K562 (cell line): ENCODE measurements around the gene INPPL1. TPM values are rescaled to one million over a fixed set of nuclear protein-coding genes. Genes with fewer than 3 reads are reported as not detected.

Experiments used
- BDP1 ChIP-seq: IDR thresholded peaks from 3 replicates; pipeline ENCODE4 v1.6.1; 2011; ENCODE audit not compliant: insufficient read length, insufficient read depth
- CBX1 ChIP-seq: sonication (generic); IDR thresholded peaks from 2 replicates; pipeline ENCODE4 v1.6.1; 2016; ENCODE audit warnings: antibody characterized with exemption, low read depth, mild to moderate bottlenecking
- EGR1 ChIP-seq: fragments of 450-650 bp; conservative IDR thresholded peaks from 2 replicates; pipeline ENCODE4 v1.6.1; 2017; ENCODE audit warnings: mild to moderate bottlenecking
- ETV1 ChIP-seq: fragments of 450-650 bp; conservative IDR thresholded peaks from 2 replicates; pipeline ENCODE4 v1.6.1; 2016; ENCODE audit warnings: missing genetic modification characterization, control low read depth, low read depth, missing compliant biosample characterization
- GATAD2A ChIP-seq: fragments of 450-650 bp; IDR thresholded peaks from 2 replicates; pipeline ENCODE4 v1.6.1; 2017
- HDAC2 ChIP-seq: fragments of 450-650 bp; IDR thresholded peaks from 2 replicates; pipeline ENCODE4 v1.6.1; 2016; ENCODE audit warnings: mild to moderate bottlenecking
- HDGF ChIP-seq: fragments of 450-650 bp; IDR thresholded peaks from 2 replicates; pipeline ENCODE4 v1.6.1; 2016
- HOMEZ ChIP-seq: fragments of 250-450 bp; sonication (Bioruptor Pico); IDR thresholded peaks from 2 replicates; pipeline ENCODE4 v1.4.0; 2020; ENCODE audit warnings: mild to moderate bottlenecking, moderate library complexity
- KLF13 ChIP-seq: fragments of 450-650 bp; IDR thresholded peaks from 2 replicates; pipeline ENCODE4 v1.6.1; 2016; ENCODE audit warnings: missing genetic modification characterization, low read depth, mild to moderate bottlenecking, missing compliant biosample characterization, moderate library complexity, borderline replicate concordance
- LEF1 ChIP-seq: fragments of 450-650 bp; IDR thresholded peaks from 2 replicates; pipeline ENCODE4 v1.6.1; 2016; ENCODE audit warnings: mild to moderate bottlenecking
- MAFG ChIP-seq: fragments of 450-650 bp; conservative IDR thresholded peaks from 2 replicates; pipeline ENCODE4 v1.6.1; 2016; ENCODE audit warnings: missing genetic modification characterization, missing compliant biosample characterization
- NFRKB ChIP-seq: fragments of 450-650 bp; IDR thresholded peaks from 2 replicates; pipeline ENCODE4 v1.6.1; 2016; ENCODE audit warnings: low read depth
- RFX7 ChIP-seq: fragments of 250-450 bp; sonication (Bioruptor Pico); IDR thresholded peaks from 2 replicates; pipeline ENCODE4 v1.5.1; 2021; ENCODE audit warnings: mild to moderate bottlenecking
- SIN3B ChIP-seq: fragments of 450-650 bp; IDR thresholded peaks from 2 replicates; pipeline ENCODE4 v1.6.1; 2017; ENCODE audit warnings: low read depth, mild to moderate bottlenecking, moderate library complexity
- SMAD4 ChIP-seq: fragments of 250-450 bp; sonication (Bioruptor Pico); conservative IDR thresholded peaks from 2 replicates; pipeline ENCODE4 v1.8.0; 2021; ENCODE audit warnings: inconsistent platforms, mild to moderate bottlenecking, moderate library complexity
- TCF7 ChIP-seq: sonication (generic); IDR thresholded peaks from 2 replicates; pipeline ENCODE4 v1.6.1; 2016; ENCODE audit warnings: antibody characterized with exemption, borderline replicate concordance
- ZNF584 ChIP-seq: fragments of 200-800 bp; sonication (Bioruptor generic); IDR thresholded peaks from 2 replicates; pipeline ENCODE4 v1.6.1; 2016; ENCODE audit warnings: low read depth, mild to moderate bottlenecking, missing genetic modification characterization, missing compliant biosample characterization
- ZNF785 ChIP-seq: fragments of 250-450 bp; sonication (Bioruptor Pico); IDR thresholded peaks from 2 replicates; pipeline ENCODE4 v1.4.0; 2020; ENCODE audit warnings: mild to moderate bottlenecking
- polyA plus RNA-seq, 8 experiments: library from polyadenylated mRNA; depleted of rRNA in 4 of 8; stranded (reverse) in 5 of 8; unstranded in 3 of 8; fragments of >200 nt; fragmentation: Nextera tagmentation in 2 of 8; fragmentation: Illumina TruSeq in 1 of 8; extraction: Ambion mirVana in 2 of 8; extraction: Trizol in 1 of 8; gene quantifications; 2 replicates each; pipeline versions ENCODE4 v1.2.1 to v1.2.3, GENCODE V29; 2011 to 2014; ENCODE audit warnings: inconsistent platforms in 1 of 8, missing spikeins in 1 of 8
- total RNA-seq, 7 experiments: library from RNA; depleted of rRNA in 6 of 7; stranded (reverse); fragments of >200 nt in 6 of 7; fragmentation: Illumina TruSeq in 2 of 7; extraction: Trizol in 2 of 7; gene quantifications; 2 replicates each; pipeline versions ENCODE4 v1.2.1 to v1.2.3, GENCODE V29; 2011 to 2021; ENCODE audit warnings: low replicate concordance in 1 of 7
- TF ChIP-seq, protein P1 (sequence below): fragments of 450-650 bp; formaldehyde crosslinking; IDR thresholded peaks from 2 replicates; pipeline ENCODE4 v1.4.0; 2022; ENCODE audit warnings: missing genetic modification characterization
- TF ChIP-seq, protein P2 (sequence below), 3 experiments: fragments of 200-800 bp in 1 of 3; fragments of 250-450 bp in 1 of 3; fragments of 450-650 bp in 1 of 3; sonication (Bioruptor Pico) in 1 of 3; sonication (Bioruptor generic) in 1 of 3; formaldehyde crosslinking in 1 of 3; IDR thresholded peaks; 2 replicates each; pipeline versions ENCODE4 v1.6.1 to v1.8.0; 2016 to 2022; ENCODE audit warnings: mild to moderate bottlenecking in 2 of 3, missing genetic modification characterization in 2 of 3, missing compliant biosample characterization in 1 of 3, moderate library complexity in 1 of 3

INPPL1 gene
- total and polyA plus RNA-seq, 9 of the 15 experiments (the other 6 are each of a cell fraction or from before 2014, with no cell fraction given): 0.55 to 137 (median 61.6) TPM

DNA sequence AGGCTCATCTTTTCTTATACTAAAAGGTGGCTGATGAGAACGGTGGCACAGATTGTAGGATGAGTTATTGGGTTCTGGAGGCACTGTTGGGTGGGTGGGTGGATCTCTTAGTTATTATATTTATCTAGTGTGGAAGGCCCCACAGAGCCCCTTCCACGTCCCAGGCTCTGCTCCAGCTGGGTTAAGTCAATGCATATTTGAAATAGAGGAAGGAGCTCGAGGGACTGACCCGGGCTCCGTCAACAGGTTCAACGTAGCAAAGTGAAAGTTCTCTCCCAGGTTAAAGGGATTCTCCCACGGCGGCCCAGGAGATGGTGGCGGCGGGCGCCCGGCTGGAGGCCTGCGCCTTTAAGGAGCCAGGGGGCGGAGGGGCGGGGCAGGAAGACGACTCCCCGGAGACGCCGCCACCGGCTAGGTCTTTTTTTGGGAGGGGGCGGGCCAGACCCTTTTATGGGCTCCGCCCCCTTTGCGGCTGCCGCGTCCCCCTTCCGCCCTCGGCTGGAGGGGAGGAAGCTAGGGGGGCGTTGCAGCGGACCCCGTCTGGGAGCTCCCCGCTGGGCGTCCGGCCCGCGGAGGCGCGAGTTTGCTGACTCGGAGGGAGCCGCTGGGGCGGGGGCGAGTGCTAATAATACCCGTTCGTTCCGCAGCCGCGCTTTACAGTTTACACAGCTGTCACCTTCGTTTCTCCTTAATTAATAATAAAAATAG, 1.5 kb upstream of the INPPL1 start (continued):
- TF ChIP-seq, protein P1, sequence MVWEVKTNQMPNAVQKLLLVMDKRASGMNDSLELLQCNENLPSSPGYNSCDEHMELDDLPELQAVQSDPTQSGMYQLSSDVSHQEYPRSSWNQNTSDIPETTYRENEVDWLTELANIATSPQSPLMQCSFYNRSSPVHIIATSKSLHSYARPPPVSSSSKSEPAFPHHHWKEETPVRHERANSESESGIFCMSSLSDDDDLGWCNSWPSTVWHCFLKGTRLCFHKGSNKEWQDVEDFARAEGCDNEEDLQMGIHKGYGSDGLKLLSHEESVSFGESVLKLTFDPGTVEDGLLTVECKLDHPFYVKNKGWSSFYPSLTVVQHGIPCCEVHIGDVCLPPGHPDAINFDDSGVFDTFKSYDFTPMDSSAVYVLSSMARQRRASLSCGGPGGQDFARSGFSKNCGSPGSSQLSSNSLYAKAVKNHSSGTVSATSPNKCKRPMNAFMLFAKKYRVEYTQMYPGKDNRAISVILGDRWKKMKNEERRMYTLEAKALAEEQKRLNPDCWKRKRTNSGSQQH: no peak
- TF ChIP-seq, protein P2, sequence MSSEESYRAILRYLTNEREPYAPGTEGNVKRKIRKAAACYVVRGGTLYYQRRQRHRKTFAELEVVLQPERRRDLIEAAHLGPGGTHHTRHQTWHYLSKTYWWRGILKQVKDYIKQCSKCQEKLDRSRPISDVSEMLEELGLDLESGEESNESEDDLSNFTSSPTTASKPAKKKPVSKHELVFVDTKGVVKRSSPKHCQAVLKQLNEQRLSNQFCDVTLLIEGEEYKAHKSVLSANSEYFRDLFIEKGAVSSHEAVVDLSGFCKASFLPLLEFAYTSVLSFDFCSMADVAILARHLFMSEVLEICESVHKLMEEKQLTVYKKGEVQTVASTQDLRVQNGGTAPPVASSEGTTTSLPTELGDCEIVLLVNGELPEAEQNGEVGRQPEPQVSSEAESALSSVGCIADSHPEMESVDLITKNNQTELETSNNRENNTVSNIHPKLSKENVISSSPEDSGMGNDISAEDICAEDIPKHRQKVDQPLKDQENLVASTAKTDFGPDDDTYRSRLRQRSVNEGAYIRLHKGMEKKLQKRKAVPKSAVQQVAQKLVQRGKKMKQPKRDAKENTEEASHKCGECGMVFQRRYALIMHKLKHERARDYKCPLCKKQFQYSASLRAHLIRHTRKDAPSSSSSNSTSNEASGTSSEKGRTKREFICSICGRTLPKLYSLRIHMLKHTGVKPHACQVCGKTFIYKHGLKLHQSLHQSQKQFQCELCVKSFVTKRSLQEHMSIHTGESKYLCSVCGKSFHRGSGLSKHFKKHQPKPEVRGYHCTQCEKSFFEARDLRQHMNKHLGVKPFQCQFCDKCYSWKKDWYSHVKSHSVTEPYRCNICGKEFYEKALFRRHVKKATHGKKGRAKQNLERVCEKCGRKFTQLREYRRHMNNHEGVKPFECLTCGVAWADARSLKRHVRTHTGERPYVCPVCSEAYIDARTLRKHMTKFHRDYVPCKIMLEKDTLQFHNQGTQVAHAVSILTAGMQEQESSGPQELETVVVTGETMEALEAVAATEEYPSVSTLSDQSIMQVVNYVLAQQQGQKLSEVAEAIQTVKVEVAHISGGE (CRISPR knock-in tag; IDR thresholded peaks at IDR 0.05): no peak
- TF ChIP-seq TCF7 (no peak), BDP1 (no peak), EGR1 (peak; percentile 93), GATAD2A (0 out of 2 replicates have a peak, but pooled peaks have one; percentile 38), ZNF584 (CRISPR knock-in tag) (0 out of 2 replicates have a peak, but pooled peaks have one; percentile 34), MAFG (tag) (0 out of 2 replicates have a peak, but pooled peaks have one; percentile 11), ETV1 (peak; percentile 50; the same call in 1 of the 2 replicates), HDAC2 (no peak; the same call in 1 of the 2 replicates), SMAD4 (CRISPR knock-in tag) (peak; percentile 76), CBX1 (peak; percentile 11; the same call in 1 of the 2 replicates), SIN3B (no peak), RFX7 (CRISPR knock-in tag) (no peak), HDGF (no peak), KLF13 (tag) (peak; percentile 97; the same call in 1 of the 2 replicates), LEF1 (no peak), NFRKB (0 out of 2 replicates have a peak, but pooled peaks have one; percentile 0), HOMEZ (CRISPR knock-in tag) (no peak), ZNF785 (CRISPR knock-in tag) (no peak)
